GM19452 (cell line): ENCODE results near the gene CD74.

Source experiments
- ATAC-seq: cut with Tn5 transposase; IDR thresholded peaks from one replicate; pipeline ENCODE4 v1.9.1; 2021; ENCODE audit not compliant: unreplicated experiment

CD74 gene

DNA sequence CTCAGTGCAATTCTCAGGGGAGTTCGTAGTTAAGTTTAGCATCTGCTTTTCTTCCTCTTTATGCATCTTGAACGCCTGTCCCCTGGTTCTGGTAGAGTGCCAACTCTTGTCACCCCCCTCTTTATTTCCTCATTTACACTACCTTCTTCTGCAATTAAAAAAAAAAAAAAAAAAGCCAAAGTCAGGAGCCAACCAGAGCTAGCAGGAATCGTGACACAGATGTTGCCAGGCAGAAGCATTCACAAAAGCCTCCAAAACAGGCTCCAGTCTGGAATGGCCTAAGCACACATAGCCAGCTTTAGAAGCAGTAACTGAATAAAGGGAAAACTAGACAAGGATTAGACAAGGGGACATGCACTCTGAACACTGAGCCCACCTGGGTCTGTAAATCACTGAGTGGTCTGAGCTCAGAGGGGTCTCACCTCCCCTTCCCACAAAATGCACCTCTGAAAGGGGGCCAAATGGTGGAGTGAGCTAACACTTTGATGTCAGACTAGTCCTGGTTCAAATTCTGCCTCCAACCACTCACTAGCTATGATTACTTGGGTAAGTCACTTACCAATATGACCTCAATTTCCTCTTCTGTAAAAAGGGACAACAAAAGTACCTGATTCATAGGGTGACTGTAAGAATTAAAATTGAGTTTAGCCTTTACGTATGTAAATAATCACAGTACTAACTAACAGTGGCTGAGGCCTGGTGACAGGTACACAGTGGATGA is 2.0 kb downstream of the CD74 start:
- ATAC-seq, result no peak

DNA sequence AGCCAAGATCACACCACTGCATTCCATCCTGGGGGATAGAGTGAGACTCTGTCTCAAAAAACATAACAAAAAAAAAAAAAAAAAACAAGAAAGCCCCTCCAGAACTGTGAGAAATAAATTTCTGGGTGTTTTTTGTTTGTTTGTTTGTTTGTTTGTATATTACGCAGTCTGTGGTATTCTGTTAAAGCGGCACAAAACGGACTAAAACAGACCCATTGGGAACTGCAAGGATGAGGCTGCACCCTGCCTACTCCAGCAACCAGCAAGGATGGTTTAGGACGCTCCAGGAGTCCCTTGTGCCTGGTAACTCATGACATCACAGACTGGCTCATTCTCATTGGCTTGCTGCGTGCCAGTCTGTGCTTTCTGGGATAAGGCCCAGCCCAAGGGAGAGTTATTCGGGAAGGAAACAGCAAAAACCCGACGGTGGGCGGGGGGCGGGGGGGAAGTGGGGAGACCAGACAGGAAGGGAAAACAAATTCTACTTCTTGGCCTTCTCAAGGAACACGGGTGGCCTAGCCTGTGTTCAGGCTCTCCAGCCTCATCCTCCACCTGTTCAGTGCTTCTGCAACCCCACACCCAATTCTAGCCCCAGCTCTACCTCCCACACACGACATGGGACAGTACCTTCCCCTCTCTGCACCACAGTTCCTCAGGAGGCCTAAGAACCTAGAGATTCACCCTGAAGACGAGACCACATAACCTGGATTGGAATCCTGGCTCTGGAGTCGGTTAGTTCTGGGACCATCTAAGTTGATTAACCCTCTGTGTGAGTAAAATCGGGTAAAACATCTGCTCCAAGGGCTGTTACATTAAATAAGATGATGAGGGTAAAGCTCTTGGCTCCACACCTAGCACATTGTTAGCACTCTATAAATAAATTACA is 2.8 kb downstream of the CD74 start:
- ATAC-seq, result peak; percentile 21

DNA sequence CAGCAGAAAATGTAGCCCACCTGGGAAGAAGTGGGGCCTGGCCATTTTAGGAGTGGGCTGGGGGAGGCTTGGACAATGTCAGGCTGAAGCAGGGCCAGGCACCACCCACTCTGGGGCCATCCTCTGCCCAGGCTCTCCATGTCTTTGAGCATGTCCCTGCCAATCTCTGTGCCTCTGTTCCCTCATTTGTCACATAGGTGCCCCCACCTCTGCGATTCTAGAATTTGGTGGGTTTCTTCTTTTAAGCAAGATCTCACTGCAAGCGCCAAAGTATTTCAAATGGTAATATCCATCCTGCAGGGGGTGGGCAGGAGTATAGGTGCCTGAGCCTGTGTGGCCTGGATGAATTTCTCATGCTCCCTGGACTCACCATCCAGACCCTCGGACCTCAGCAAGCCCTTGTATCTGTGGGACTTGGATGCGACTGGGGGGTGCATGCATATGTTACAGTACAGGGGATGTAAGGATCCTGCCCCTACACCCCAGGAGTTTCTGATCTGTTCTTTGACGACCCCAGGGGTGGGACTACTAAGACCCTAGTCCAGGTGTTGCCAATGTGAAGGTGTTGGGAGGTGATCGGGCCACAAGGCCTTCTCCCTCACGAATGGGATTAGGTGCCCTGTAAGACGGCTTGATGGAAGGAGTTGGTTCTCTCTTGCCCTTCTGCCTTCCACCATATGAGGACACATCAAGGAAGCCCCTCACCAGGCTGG is 4.3 kb downstream of the CD74 start:
- ATAC-seq, result no peak

DNA sequence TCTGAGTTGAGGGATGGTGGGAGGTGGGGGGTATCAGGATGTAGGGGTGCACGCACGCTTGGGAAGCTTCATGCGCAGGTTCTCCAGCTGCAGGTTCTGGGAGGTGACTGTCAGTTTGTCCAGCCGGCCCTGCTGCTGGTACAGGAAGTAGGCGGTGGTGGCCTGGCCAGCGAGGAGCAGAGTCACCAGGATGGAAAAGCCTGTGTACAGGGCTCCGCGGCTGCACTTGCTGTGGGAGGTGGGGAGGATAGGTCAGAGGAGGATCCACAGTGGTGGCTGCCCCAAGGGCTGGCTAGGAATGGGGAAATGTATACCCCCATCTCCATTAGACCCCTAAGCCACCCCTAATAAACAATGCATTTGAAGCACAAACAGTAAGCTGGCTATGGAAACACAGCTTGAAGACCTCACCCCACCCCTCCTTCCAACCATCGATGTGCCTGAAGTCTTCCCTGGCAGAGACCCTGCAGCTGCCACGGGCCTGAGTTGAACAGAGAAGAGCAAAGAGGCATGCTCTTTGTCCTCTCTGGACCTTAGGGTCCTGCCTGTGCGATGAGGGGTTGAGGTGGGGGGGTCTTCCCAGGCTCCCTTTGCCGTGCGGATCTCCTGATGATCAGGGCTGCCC is 5.5 kb downstream of the CD74 start:
- ATAC-seq, result no peak

DNA sequence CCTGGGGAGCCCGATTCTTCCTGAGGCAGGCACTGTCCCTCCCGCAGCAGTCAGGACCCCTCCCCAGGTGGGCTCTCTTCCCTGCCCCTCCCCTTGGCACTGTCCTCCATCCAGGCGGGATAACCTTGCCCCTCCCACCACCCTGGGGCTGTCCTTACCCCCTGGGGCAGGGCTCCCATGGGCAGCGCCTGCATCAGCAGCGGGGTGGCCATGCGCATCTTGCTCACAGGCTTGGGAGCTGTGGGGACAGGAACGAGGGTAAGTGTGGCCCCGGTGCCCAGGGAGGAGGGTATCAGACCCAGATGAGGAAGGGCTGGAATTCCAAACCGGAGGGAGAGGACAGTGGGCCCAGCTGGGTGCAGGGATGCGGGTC is 6.0 kb downstream of the CD74 start:
- ATAC-seq, result no peak

DNA sequence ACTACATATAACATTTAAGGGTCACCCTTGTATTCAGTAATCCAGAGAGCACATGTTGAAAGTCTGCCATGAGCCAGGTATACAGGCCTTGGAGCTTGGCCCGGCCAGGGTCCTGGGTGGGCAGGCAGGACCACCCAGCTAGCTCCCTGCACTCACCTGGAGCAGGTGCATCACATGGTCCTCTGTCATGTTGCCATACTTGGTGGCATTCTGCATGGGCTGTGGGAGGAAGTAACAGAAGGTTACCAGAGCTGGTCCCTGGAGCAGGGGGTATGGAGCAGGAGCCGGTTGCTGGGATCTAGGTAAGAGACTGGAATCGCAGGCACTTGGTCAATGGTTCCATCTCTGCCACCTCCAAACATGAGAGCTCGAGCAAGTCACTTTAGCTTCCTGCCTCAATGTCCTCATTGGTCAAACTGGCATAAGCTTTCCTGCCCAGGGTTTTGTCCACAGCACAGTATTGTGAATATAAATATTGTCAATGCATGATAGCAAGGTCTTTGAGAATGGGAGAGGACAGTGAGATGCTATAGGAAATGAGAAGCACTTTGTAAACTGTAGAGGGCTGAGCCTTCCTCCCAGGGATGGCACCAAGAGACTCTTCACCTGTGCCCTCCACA is 6.5 kb downstream of the CD74 start:
- no peak for ATAC-seq

DNA sequence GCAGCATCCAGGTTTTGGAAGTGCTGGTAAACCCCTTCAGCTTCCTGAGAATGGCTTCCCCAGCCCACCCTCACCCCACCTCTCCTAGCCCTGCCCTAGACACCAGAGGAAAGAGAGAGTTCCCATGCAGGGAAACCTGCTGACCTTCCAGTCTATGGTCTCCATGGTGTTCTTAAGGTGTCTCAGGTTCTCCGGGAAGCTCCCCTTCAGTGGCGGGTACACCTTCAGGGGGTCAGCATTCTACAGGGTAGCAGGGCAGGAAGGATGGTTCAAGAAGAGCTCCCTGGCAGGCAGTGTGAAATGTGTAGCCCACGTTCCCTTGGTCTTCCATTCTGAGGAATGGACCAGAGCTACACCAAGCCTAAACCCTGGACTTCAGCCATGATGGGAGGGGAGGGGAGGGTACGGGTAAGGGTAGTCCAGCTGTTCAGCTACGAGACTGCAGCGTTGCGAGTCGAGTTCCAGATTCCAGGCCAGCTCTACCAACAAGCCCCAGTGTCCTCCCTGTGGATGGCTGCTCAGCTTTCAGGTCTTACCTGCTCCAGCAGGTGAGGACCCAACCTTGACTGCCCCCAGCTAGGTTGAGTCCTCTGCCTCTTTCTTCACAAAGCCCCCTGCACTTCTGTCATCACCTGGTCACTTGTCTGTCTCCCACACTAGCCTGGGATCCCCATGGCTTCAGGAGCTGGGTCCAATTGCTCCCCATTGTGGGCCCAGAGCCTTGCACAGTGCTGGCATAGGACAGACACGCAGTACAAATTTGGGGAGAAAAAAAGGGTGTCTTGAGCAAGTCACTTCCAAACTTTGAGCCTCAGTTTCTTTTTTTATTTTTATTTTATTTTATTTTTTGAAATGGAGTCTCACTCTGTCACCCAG is 7.5 kb downstream of the CD74 start:
- no peak for ATAC-seq

DNA sequence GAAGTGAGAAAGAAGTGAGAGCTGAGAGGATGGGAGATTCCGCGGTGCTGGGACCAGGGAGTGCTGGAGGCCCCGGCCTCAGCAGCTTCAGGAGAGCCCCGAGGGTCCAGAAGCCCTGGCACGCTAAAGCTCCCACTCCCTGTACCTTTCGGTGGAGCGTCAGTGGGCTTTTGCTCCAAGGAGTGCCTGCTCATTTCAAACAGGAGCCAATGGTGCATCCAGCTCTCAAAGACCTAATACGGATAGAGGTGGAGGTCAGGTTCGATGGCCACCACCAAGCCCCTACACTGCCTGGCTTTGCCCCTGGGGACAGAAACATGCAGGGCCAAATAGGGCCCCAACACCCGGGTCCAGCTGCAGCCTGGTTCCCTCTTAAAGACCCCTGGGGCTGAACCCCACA is 8.2 kb downstream of the CD74 start:
- no peak for ATAC-seq

DNA sequence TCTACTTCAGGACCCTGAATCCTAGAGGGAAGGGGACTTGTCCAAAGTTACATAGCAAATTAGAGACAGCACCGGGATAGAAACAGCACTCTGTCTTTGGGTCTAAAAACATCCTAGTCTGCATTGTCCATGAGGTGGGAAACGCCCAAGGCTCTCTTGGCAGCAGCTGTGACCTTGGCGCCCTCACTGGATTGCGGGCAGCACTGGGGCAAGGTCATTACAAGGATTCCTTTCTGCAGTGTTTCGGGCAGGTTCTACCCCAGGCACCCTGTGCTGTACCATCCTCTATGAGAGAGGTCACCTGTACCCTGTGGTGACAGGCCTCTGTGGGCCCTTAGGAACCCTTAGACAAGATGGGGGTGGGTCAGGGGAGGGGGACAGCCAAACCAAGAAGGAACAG is 8.6 kb downstream of the CD74 start:
- no peak for ATAC-seq

DNA sequence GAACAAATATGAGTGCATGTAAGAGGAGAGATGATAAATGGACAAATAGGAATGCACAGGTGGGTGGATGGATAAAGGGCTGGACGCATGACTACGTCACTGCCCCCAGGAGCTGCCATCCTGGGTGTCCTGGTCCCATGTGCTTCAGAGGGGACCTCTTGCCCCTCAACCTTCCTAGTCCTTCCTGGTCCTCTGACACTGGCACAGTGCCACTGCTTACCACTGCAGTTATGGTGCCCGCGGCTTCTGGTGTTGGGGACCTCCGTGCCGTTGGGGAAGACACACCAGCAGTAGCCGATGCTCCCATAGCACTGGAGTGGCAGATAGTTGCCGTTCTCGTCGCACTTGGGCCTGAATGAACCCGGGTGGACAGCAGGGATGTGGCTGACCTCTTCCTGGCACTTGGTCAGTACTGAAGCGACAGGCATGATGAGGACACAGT is 9.8 kb downstream of the CD74 start:
- ATAC-seq, result no peak

DNA sequence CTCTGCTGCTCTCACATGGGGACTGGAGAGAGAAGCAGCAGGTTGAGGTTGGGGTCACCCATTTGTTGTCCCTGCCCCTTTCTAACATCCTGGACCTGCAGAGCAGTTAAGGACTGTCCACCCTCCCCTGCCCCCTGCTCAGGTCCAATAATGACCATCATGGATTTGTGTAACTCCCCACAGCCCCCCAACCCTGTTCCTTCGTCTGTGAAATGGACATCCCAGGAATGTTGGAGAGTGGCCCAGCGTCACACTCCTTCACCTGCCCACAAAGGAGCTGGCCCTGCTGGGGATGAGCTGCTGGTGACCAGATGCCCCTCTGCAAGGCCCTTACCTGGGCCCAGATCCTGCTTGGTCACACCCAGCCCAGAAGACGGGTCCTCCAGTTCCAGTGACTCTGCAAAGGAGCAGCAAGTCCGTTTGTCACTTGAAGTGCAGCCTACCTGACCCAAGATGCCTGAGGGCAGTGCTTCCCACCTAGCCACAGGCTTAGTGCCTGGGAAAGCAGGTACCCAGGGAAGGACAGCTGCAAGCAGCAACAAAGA is 10.4 kb downstream of the CD74 start:
- no peak for ATAC-seq

DNA sequence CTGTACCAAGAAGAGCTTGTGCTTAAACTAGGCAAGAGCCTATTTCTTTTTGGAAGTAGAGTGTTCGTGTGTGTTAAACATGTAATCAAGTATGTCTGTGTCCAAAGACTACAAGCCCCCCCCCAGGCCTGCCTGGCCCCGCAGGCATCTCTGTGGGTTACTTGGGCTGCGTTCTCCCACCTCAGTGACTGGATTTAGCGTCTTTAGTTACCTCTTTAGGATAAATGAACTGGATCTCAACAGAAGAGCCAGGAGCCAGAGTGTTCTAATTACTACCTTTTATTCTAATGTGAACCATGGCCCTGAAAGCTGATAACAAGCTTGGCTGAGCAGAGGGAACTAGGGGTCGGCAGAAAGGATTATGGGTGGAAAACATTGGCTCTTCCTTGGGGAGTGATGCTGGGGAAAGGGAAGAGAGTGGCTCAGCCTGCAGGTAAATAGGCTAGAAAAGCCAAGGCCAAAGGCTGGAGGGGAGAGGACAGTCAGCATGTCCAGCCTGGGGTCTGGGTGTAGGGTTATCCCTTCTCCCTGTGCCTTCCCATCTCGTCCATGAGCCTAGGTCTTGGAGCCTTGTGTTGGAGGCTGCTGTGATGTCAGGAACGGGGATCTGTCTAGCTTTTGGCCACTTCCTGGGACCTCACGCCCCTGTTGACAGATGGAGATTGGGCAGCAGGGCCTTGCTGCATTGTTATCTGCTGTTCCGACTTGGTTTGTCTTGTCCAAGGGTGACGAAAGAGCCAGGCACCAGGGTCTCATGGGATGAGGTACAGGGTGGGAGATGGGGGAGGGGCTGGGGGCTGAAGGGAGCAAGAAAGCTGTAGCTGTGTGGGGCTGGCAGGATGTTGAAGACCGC is 11.1 kb downstream of the CD74 start:
- ATAC-seq, result no peak

DNA sequence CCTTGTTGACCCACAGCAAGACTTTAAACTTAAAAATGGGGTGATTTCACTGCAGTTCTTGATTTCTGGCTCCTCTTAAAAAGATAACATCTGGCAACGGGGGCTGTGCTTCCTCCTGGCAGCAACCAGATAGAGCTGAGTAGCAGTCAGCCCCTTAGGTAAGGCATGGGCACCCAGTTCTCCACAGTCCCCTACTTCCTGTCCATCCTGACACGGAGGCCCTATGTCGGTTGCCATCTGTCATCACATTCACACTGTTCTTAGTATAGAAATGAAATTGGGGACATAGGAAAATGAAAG is 11.7 kb downstream of the CD74 start:
- ATAC-seq, result no peak

DNA sequence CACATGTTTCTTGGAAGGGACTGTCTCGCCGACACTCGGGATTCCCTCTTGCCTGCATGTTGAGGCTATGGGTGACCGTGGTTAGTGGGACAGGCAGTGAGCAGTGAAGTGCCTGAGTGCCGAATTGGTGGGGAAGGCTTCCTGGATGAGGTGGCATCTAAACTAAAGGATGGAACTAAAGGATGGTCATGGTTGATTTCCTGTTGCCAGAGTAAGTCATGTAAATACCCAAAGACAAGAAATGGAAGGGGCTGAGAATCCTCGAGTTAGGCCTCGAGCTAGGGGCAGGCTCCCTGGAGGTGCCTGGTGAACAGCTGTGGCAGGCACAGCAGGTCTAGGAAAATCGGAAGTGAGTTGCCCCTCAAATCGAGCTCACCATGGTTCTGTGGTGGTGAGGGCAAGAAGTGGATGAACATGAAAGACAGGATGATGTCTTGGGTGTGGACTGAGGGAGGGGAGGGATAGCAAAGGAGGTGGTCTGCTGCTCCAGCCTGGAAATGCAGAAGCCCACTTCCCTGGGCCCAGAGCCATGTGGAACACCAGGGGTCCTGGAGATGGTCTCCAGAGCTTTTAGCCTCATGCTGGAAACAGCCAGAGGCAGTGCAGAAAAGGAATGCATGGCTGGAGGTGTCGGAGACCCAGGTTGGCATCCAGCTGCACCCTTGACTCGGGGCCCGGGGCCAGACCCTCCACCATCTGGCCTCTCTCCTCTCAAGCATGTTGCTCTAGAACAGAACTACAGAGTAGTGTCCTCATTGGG is 12.2 kb downstream of the CD74 start:
- no peak for ATAC-seq

DNA sequence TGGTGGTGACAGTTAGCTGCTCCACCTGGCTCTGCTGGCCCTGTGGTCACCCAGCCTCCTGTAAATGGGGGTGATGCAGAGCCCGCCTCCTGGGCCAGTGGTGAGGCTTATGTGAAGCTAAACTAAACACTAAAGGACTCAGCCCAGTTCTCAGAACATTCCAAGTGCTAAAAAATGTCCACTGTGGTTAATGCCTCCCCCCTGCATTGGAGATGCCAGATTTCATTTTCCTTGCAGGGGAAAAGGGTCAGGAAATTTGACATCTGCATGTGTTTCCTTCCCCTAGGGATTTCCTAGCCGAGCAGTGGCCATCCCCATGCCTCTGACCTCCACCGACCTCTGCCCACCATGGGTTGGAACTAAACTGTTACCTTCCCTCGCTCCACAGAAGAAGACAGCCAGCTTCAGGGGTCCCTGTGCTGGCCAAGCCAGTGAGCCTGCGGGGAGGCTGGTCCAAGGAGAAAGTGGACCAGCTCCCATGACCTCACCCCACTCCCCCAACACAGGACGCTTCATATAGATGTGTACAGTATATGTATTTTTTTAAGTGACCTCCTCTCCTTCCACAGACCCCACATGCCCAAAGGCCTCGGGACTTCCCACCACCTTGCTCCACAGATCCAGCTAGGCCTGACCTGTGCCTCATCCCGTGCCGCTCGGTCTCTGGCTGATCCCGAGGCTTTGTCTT is 13.0 kb downstream of the CD74 start:
- peak; percentile 20 for ATAC-seq

DNA sequence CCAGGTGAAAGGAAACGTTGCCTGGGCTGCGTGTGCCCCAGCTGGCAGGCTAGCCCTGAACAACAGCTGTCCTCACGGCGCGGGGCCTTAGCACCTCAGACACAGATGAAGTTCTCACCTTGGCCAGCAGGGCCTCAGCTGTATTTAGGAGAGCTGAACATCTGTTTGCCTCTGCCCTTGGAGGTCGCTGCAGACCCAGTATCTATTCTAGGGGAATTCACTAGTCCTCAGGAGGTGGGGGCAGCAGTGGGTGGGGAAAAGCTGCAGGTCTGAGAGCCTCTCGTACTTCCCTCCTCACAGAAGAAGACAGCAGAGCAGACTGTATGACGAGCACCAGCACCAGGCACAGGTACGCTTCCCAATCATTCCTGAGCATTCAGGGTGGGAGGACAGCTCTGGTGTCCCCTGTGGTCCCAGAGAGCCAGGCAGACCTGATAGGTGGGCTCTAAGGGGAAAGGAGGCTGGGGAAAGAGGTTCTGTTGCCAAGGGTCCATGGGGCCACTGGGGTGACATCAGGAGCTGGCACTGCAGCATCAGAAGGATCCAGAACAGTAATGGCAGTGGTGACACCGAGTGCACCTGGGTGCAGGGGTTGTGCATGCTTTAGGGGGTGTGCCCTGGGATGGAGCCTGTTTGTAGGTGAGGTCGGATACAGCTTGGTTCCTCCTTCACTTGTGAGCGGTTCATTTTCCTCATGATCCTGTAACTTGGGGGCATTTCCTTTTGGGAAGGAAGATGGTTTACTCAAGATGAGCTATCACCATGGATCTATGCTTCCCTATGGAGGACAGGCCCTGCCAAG is 13.8 kb downstream of the CD74 start:
- ATAC-seq, result peak; percentile 52
